BLaER1 treated with 17β-estradiol and CSF1 and Interleukin-3, amounts not matched to agents 10 nM and 100 nM (cell line): ENCODE measurements around the gene TARBP1.
"Not testable (repeated sequence)": the region's sequence is repeated elsewhere in the genome, so short reads cannot be mapped to it uniquely, and the experiment has no call there.

ENCODE experiments used
- H3K27ac ChIP-seq, 11 experiments: shearing (Covaris generic); formaldehyde crosslinking; 2 replicates each; pipeline ENCODE4 v1.8.1; 2022
- H3K27me3 ChIP-seq, 11 experiments: shearing (Covaris generic); formaldehyde crosslinking; 2 replicates each; pipeline ENCODE4 v1.8.1; 2022
- H3K36me3 ChIP-seq, 11 experiments: shearing (Covaris generic); formaldehyde crosslinking; 2 replicates each; pipeline ENCODE4 v1.8.1; 2022
- H3K4me1 ChIP-seq, 10 experiments: shearing (Covaris generic); formaldehyde crosslinking; 2 replicates each; pipeline ENCODE4 v1.8.1; 2022
- H3K4me2 ChIP-seq, 11 experiments: shearing (Covaris generic); formaldehyde crosslinking; 2 replicates each; pipeline ENCODE4 v1.8.1; 2022
- H3K4me3 ChIP-seq, 10 experiments: shearing (Covaris generic); formaldehyde crosslinking; 2 replicates each; pipeline ENCODE4 v1.8.1; 2022
- H3K9ac ChIP-seq, 11 experiments: shearing (Covaris generic); formaldehyde crosslinking; 2 replicates each; pipeline ENCODE4 v1.8.1; 2022
- H3K9me3 ChIP-seq, 11 experiments: shearing (Covaris generic); formaldehyde crosslinking; replicated peaks in 1 of 11; 2 replicates each; pipeline ENCODE4 v1.8.1; 2022
- H4K20me1 ChIP-seq, 11 experiments: shearing (Covaris generic); formaldehyde crosslinking; 2 replicates each; pipeline ENCODE4 v1.8.1; 2022
- Cebpa-rat ChIP-seq, 11 experiments: shearing (Covaris generic); IDR thresholded peaks; 2 replicates each; pipeline ENCODE4 v1.8.1; 2022

The TARBP1 gene

GRCh38 chr1:234519506-234519905, 40.5 kb upstream of the TARBP1 start:
- H3K9ac ChIP-seq = peak overlapping the region; percentile 58 to 96 (median 88); a peak in 21 of 22 replicates
- H3K4me1 ChIP-seq = peaks cover 92 to 98% (median 94%) of the 10 kb centered on the region in 10 experiments
- no peaks in the 10 kb centered on the region for H4K20me1 ChIP-seq
- H3K36me3 ChIP-seq = no peaks in the 10 kb centered on the region
- H3K4me3 ChIP-seq = peak overlapping the region in 8 of 10 experiments; percentile 27 to 45 (median 34); a peak in 11 of 20 replicates
- no peaks in the 10 kb centered on the region for H3K27me3 ChIP-seq
- no peaks in the 10 kb centered on the region for H3K9me3 ChIP-seq
- peak overlapping the region; percentile 76 to 99 (median 93) for H3K4me2 ChIP-seq
- no peak for TF ChIP-seq Cebpa-rat (IDR thresholded peaks at IDR 0.05)
- peak overlapping the region; percentile 69 to 99 (median 98) for H3K27ac ChIP-seq

GRCh38 chr1:234518876-234519275, 39.9 kb upstream of the TARBP1 start:
- TF ChIP-seq Cebpa-rat (IDR thresholded peaks at IDR 0.05) = no peak
- Histone ChIP-seq H3K36me3 (no peaks in the 10 kb centered on the region), H3K9ac (peak overlapping the region; percentile 58 to 96 (median 88); a peak in 21 of 22 replicates), H3K9me3 (no peaks in the 10 kb centered on the region), H3K27ac (peak overlapping the region; percentile 69 to 99 (median 98)), H4K20me1 (no peaks in the 10 kb centered on the region), H3K4me2 (peak overlapping the region; percentile 76 to 99 (median 93)), H3K4me3 (peak overlapping the region in 8 of 10 experiments; percentile 27 to 45 (median 34); a peak in 9 of 20 replicates), H3K27me3 (no peaks in the 10 kb centered on the region), H3K4me1 (peaks cover 91 to 98% (median 94%) of the 10 kb centered on the region in 10 experiments)

GRCh38 chr1:234518086-234518485, 39.1 kb upstream of the TARBP1 start:
- peak overlapping the region; percentile 76 to 99 (median 93) for H3K4me2 ChIP-seq
- peak overlapping the region; percentile 69 to 99 (median 98); a peak in 21 of 22 replicates for H3K27ac ChIP-seq
- H3K4me1 ChIP-seq = peaks cover 88 to 98% (median 93%) of the 10 kb centered on the region in 10 experiments
- H3K27me3 ChIP-seq, H3K9me3 ChIP-seq, H3K36me3 ChIP-seq, H4K20me1 ChIP-seq: not testable (repeated sequence)
- H3K4me3 ChIP-seq = peak overlapping the region in 1 of 10 experiments; percentile 27; a peak in 1 of 20 replicates
- peak overlapping the region; percentile 60 to 96 (median 88); a peak in 21 of 22 replicates for H3K9ac ChIP-seq
- TF ChIP-seq Cebpa-rat (IDR thresholded peaks at IDR 0.05) = peak in 9 of 11 experiments; percentile 29 to 75 (median 57); a peak in 12 of 22 replicates

GRCh38 chr1:234517110-234517802, 38.3 kb upstream of the TARBP1 start:
- Histone ChIP-seq H3K4me2 (peak overlapping the region; percentile 76 to 99 (median 93)), H3K36me3 (no peaks in the 10 kb centered on the region)

GRCh38 chr1:234515821-234516241, 36.9 kb upstream of the TARBP1 start:
- Histone ChIP-seq H3K9me3 (no peaks in the 10 kb centered on the region), H3K4me3 (no peak overlapping the region), H3K4me2 (peak overlapping the region; percentile 45 to 95 (median 77)), H3K27ac (peak overlapping the region in 10 of 11 experiments; percentile 46 to 99 (median 68); a peak in 19 of 22 replicates), H3K27me3 (no peaks in the 10 kb centered on the region), H3K4me1 (peaks cover 86 to 97% (median 90%) of the 10 kb centered on the region in 10 experiments), H3K36me3 (no peaks in the 10 kb centered on the region), H3K9ac (peak overlapping the region; percentile 11 to 67 (median 47); a peak in 17 of 22 replicates), H4K20me1 (no peaks in the 10 kb centered on the region)
- no peak for TF ChIP-seq Cebpa-rat (IDR thresholded peaks at IDR 0.05)

More at GRCh38 chr1:234517110-234517802, 38.3 kb upstream of the TARBP1 start:
- peak in 1 of 11 experiments; percentile 44; a peak in 1 of 22 replicates for TF ChIP-seq Cebpa-rat (IDR thresholded peaks at IDR 0.05)
- Histone ChIP-seq H3K27ac (peak overlapping the region; percentile 69 to 99 (median 98); a peak in 21 of 22 replicates), H3K9ac (peak overlapping the region in 10 of 11 experiments; percentile 30 to 96 (median 88); a peak in 20 of 22 replicates), H3K27me3 (no peaks in the 10 kb centered on the region), H3K9me3 (no peaks in the 10 kb centered on the region), H3K4me3 (no peak overlapping the region; a peak in 1 of 20 replicates), H4K20me1 (no peaks in the 10 kb centered on the region), H3K4me1 (peaks cover 91 to 100% (median 96%) of the 10 kb centered on the region in 10 experiments)

- peak overlapping the region; percentile 11 to 67 (median 47); a peak in 17 of 22 replicates for H3K9ac ChIP-seq
- H3K36me3 ChIP-seq = no peaks in the 10 kb centered on the region
- no peaks in the 10 kb centered on the region for H4K20me1 ChIP-seq
- H3K4me2 ChIP-seq = peak overlapping the region; percentile 45 to 95 (median 77)
- no peaks in the 10 kb centered on the region for H3K27me3 ChIP-seq
- no peak for TF ChIP-seq Cebpa-rat (IDR thresholded peaks at IDR 0.05)
- peaks cover 82 to 96% (median 86%) of the 10 kb centered on the region in 10 experiments for H3K4me1 ChIP-seq
- no peak overlapping the region for H3K4me3 ChIP-seq
- peak overlapping the region in 10 of 11 experiments; percentile 46 to 99 (median 68); a peak in 19 of 22 replicates for H3K27ac ChIP-seq
- no peaks in the 10 kb centered on the region for H3K9me3 ChIP-seq
These were observed 36.4 kb upstream of the TARBP1 start for GRCh38 chr1:234515411-234515810.

- peak overlapping the region; percentile 45 to 95 (median 71) for H3K4me2 ChIP-seq
These were observed 33.5 kb upstream of the TARBP1 start for GRCh38 chr1:234512451-234512861.

GRCh38 chr1:234509457-234510328, 30.7 kb upstream of the TARBP1 start:
- Histone ChIP-seq H3K27me3 (no peaks in the 10 kb centered on the region), H3K9ac (peak overlapping the region in 9 of 11 experiments; percentile 4 to 55 (median 29); a peak in 10 of 22 replicates), H3K9me3 (peaks cover under 1 to 23% (median 13%) of the 10 kb centered on the region in 11 experiments; a peak in 20 of 22 replicates), H3K27ac (peak overlapping the region in 8 of 11 experiments; percentile 7 to 55 (median 36); a peak in 16 of 22 replicates), H4K20me1 (no peaks in the 10 kb centered on the region), H3K36me3 (no peaks in the 10 kb centered on the region), H3K4me3 (no peak overlapping the region), H3K4me2 (peak overlapping the region; percentile 32 to 67 (median 44)), H3K4me1 (peaks cover 52 to 80% (median 59%) of the 10 kb centered on the region in 10 experiments)
- TF ChIP-seq Cebpa-rat (IDR thresholded peaks at IDR 0.05) = no peak

More at GRCh38 chr1:234512451-234512861, 33.5 kb upstream of the TARBP1 start:
- peaks cover 77 to 94% (median 83%) of the 10 kb centered on the region in 10 experiments for H3K4me1 ChIP-seq
- H3K9me3 ChIP-seq = no peaks in the 10 kb centered on the region
- peak overlapping the region in 3 of 10 experiments; percentile 15 to 38 (median 31); a peak in 4 of 20 replicates for H3K4me3 ChIP-seq
- H3K27ac ChIP-seq = peak overlapping the region; percentile 36 to 81 (median 58); a peak in 19 of 22 replicates
- no peaks in the 10 kb centered on the region for H3K27me3 ChIP-seq
- TF ChIP-seq Cebpa-rat (IDR thresholded peaks at IDR 0.05) = no peak
- H3K9ac ChIP-seq = peak overlapping the region in 10 of 11 experiments; percentile 10 to 69 (median 36); a peak in 14 of 22 replicates
- no peaks in the 10 kb centered on the region for H3K36me3 ChIP-seq
- no peaks in the 10 kb centered on the region for H4K20me1 ChIP-seq
